ENCODE data around the gene TMEM179.

TMEM179 gene

GRCh38 chr14:104558231-104559027 is 46.1 kb downstream of the TMEM179 start:
- Histone ChIP-seq H3K36me3 (ENCODE audit: control insufficient read depth in 2 of 2, insufficient read depth in 2 of 2, low read length in 2 of 2) (no peaks in the 10 kb centered on the region), H3K27me3 (ENCODE audit: control insufficient read depth in 2 of 2, insufficient read depth in 2 of 2, low read length in 2 of 2) (peaks cover 0 to 2% of the 10 kb centered on the region in 2 donors), H3K27ac (ENCODE audit: low read depth in 2 of 2, low read length in 2 of 2) (no peak overlapping the region), H3K9me3 (ENCODE audit: control insufficient read depth in 2 of 2, low read length in 2 of 2) (no peaks in the 10 kb centered on the region), H3K9ac (ENCODE audit: low read depth in 1 of 2, low read length in 2 of 2) (no peak overlapping the region), H3K4me1 (ENCODE audit: control insufficient read depth in 2 of 2, insufficient read depth in 2 of 2, low read length in 2 of 2) (no peaks in the 10 kb centered on the region), H3K4me3 (ENCODE audit: low read length in 2 of 2) (no peak overlapping the region)

GRCh38 chr14:104557766-104558165 is 46.8 kb downstream of the TMEM179 start:
- no peak overlapping the region for H3K9ac ChIP-seq (ENCODE audit: low read depth in 1 of 2, low read length in 2 of 2)
- no peaks in the 10 kb centered on the region for H3K4me1 ChIP-seq (ENCODE audit: control insufficient read depth in 2 of 2, insufficient read depth in 2 of 2, low read length in 2 of 2)
- H3K9me3 ChIP-seq (ENCODE audit: control insufficient read depth in 2 of 2, low read length in 2 of 2): no peaks in the 10 kb centered on the region
- no peaks in the 10 kb centered on the region for H3K36me3 ChIP-seq (ENCODE audit: control insufficient read depth in 2 of 2, insufficient read depth in 2 of 2, low read length in 2 of 2)
- H3K27me3 ChIP-seq (ENCODE audit: control insufficient read depth in 2 of 2, insufficient read depth in 2 of 2, low read length in 2 of 2): peaks cover 0 to 2% of the 10 kb centered on the region in 2 donors
- no peak overlapping the region for H3K27ac ChIP-seq (ENCODE audit: low read depth in 2 of 2, low read length in 2 of 2)
- H3K4me3 ChIP-seq (ENCODE audit: low read length in 2 of 2): no peak overlapping the region

DNA sequence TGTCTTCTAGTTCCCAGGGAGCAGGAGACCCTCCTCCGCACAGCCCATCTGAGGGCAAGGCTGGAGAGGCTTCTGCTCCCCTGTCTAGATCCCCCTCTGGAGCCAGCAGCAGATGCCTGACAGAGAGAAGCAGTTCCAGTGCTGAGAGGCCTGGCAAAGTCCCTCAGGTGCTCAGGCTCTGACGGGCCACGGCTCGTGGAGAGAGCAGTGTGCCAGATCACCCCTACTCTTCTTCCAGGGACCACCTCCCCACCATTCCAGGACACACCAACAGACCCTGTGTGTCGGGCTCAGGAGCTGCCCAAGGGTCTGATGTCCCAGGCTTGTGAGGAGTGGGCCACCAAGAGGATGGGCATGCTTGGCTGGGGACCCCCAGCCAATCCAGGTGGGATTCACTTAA is 47.5 kb downstream of the TMEM179 start:
- H3K9me3 ChIP-seq (ENCODE audit: control insufficient read depth in 2 of 2, low read length in 2 of 2): no peaks in the 10 kb centered on the region
- H3K36me3 ChIP-seq (ENCODE audit: control insufficient read depth in 2 of 2, insufficient read depth in 2 of 2, low read length in 2 of 2): no peaks in the 10 kb centered on the region
- H3K27ac ChIP-seq (ENCODE audit: low read depth in 2 of 2, low read length in 2 of 2): no peak overlapping the region
- H3K9ac ChIP-seq (ENCODE audit: low read depth in 1 of 2, low read length in 2 of 2): no peak overlapping the region
- H3K27me3 ChIP-seq (ENCODE audit: control insufficient read depth in 2 of 2, insufficient read depth in 2 of 2, low read length in 2 of 2): peaks cover 0 to 2% of the 10 kb centered on the region in 2 donors
- H3K4me3 ChIP-seq (ENCODE audit: low read length in 2 of 2): no peak overlapping the region
- H3K4me1 ChIP-seq (ENCODE audit: control insufficient read depth in 2 of 2, insufficient read depth in 2 of 2, low read length in 2 of 2): no peaks in the 10 kb centered on the region

DNA sequence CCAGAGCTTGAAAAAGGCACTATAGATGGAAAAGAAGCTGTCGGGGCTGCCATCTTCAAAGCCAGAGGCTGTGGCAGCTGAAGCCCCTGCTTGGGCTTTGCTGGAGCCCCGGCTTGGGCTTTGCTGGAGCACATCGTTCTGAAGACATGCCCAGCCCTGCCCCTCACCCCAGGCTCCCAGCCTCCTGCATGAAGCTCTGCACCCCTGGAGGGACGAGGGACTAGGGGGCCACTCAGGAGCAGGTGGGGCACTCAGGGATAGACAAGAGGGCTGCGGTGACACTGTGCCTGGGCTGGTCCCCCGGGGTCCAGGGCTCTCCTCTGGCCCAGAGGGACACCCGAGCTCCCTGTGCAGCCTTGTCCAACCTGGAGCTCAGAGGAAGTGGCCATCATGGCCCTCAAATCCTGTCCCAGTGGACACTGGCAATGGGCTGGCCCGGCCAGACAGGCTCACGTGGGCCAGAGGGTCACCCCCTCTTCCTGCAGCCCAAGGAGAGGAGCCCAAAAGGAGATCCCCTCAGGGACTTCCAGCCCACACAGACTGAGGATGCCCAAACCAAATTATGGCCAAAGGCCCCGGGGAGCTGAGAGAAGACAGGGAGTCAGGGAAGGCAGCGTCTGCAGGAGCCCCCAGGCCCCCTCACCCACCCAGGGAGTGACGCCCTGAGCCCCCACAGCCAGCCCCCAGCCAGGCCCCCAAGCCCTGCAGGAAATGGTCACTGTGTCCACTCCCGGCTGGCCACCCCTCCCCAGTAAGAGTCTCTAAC is 48.1 kb downstream of the TMEM179 start:
- Histone ChIP-seq H3K4me3 (ENCODE audit: low read length in 2 of 2) (no peak overlapping the region), H3K4me1 (ENCODE audit: control insufficient read depth in 2 of 2, insufficient read depth in 2 of 2, low read length in 2 of 2) (no peaks in the 10 kb centered on the region), H3K9me3 (ENCODE audit: control insufficient read depth in 2 of 2, low read length in 2 of 2) (no peaks in the 10 kb centered on the region), H3K36me3 (ENCODE audit: control insufficient read depth in 2 of 2, insufficient read depth in 2 of 2, low read length in 2 of 2) (no peaks in the 10 kb centered on the region), H3K9ac (ENCODE audit: low read depth in 1 of 2, low read length in 2 of 2) (no peak overlapping the region), H3K27ac (ENCODE audit: low read depth in 2 of 2, low read length in 2 of 2) (no peak overlapping the region), H3K27me3 (ENCODE audit: control insufficient read depth in 2 of 2, insufficient read depth in 2 of 2, low read length in 2 of 2) (peaks cover 0 to 2% of the 10 kb centered on the region in 2 donors)

GRCh38 chr14:104555430-104556255 is 48.9 kb downstream of the TMEM179 start:
- Histone ChIP-seq H3K9ac (ENCODE audit: low read depth in 1 of 2, low read length in 2 of 2) (no peak overlapping the region), H3K4me3 (ENCODE audit: low read length in 2 of 2) (no peak overlapping the region), H3K27me3 (ENCODE audit: control insufficient read depth in 2 of 2, insufficient read depth in 2 of 2, low read length in 2 of 2) (peaks cover 0 to 2% of the 10 kb centered on the region in 2 donors), H3K36me3 (ENCODE audit: control insufficient read depth in 2 of 2, insufficient read depth in 2 of 2, low read length in 2 of 2) (no peaks in the 10 kb centered on the region), H3K9me3 (ENCODE audit: control insufficient read depth in 2 of 2, low read length in 2 of 2) (no peaks in the 10 kb centered on the region), H3K27ac (ENCODE audit: low read depth in 2 of 2, low read length in 2 of 2) (no peak overlapping the region), H3K4me1 (ENCODE audit: control insufficient read depth in 2 of 2, insufficient read depth in 2 of 2, low read length in 2 of 2) (no peaks in the 10 kb centered on the region)

DNA sequence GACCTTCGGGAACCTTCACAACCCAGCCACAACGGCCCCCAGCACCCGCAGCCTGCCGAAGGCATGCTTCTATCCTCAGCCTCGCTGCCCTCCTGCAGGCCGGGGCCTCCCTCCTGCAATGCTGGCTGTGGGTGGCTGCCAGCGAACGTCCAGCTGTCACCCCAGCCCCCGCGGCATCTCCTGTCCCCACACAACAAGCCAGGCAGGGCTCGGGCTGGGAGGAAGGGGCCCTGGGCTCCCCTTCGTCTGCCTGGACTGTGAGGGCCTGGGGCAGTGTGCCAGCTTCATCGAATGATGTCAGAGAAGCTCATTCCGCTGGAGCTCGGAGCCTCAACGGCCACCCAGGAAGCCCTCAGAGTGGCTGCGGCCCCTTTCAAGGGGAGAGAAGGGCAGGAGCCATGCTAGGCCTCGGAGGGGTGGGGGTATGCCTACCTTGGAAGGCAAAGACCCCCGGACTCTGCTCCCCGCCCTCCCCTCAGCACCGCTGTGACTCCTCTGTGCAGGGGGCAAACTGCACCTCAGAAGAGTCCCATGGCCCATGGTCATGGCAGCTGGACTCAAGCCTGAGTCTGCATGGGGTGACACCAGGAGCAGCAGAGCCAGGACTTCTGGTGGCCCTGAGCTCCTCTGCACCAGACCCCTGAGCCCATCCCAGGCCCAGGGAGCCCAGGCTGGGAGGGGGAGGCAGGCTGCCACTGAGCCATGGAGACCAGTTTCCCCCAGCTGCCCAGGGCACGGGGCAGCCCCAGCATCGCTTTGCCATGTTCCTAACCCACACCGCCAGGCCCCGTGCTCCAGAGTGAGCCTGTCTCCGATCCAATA is 49.8 kb downstream of the TMEM179 start:
- Histone ChIP-seq H3K27ac (ENCODE audit: low read depth in 2 of 2, low read length in 2 of 2) (no peak overlapping the region), H3K9ac (ENCODE audit: low read depth in 1 of 2, low read length in 2 of 2) (no peak overlapping the region), H3K4me3 (ENCODE audit: low read length in 2 of 2) (no peak overlapping the region), H3K36me3 (ENCODE audit: control insufficient read depth in 2 of 2, insufficient read depth in 2 of 2, low read length in 2 of 2) (no peaks in the 10 kb centered on the region), H3K9me3 (ENCODE audit: control insufficient read depth in 2 of 2, low read length in 2 of 2) (no peaks in the 10 kb centered on the region), H3K27me3 (ENCODE audit: control insufficient read depth in 2 of 2, insufficient read depth in 2 of 2, low read length in 2 of 2) (no peaks in the 10 kb centered on the region), H3K4me1 (ENCODE audit: control insufficient read depth in 2 of 2, insufficient read depth in 2 of 2, low read length in 2 of 2) (no peaks in the 10 kb centered on the region)

GRCh38 chr14:104554088-104554607 is 50.4 kb downstream of the TMEM179 start:
- Histone ChIP-seq H3K9me3 (ENCODE audit: control insufficient read depth in 2 of 2, low read length in 2 of 2) (no peaks in the 10 kb centered on the region), H3K27ac (ENCODE audit: low read depth in 2 of 2, low read length in 2 of 2) (no peak overlapping the region), H3K4me3 (ENCODE audit: low read length in 2 of 2) (no peak overlapping the region), H3K4me1 (ENCODE audit: control insufficient read depth in 2 of 2, insufficient read depth in 2 of 2, low read length in 2 of 2) (no peaks in the 10 kb centered on the region), H3K27me3 (ENCODE audit: control insufficient read depth in 2 of 2, insufficient read depth in 2 of 2, low read length in 2 of 2) (no peaks in the 10 kb centered on the region), H3K36me3 (ENCODE audit: control insufficient read depth in 2 of 2, insufficient read depth in 2 of 2, low read length in 2 of 2) (no peaks in the 10 kb centered on the region), H3K9ac (ENCODE audit: low read depth in 1 of 2, low read length in 2 of 2) (no peak overlapping the region)

DNA sequence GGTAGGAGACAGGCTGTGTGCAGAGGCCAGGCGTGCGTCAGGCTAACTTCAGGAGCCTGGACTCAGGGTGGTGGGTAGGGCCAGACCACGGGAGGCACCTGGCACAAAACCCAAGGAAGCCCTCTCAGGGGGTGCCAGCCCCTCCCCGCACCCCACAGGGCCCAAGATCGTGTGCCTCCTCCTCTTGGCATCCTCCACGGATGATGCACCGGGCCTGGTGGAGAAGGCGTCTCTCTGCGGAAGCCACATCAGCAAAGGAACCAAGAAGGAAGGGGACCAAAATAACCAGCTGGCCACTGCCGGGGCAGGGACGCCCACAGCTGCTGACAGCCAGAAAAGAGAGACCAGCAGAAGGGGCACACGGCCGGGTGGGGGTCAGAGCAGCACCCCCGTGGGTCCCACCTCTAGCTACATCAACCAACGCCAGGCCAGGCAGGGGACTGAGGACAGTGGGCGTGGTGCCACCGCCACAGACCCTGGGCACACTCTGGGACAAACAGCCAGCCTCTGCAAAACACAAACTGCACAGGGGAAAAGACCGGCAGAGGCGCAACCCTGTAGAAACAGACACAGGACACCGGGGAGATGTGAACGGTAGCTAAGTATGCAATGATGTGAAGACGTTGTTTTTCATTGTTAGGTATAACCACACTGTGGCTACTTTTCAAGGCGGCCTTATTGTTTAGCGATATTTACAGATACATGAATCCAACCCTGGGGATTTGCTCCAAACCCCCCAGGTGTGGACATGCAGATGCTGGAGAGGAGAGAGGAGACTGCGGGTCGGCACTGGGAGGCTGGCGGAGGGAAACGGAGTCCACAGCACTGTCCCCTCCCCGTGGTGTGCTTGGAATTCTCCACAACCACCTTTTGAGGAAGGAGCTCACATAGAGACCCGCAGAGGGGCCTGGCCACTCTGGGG is 51.1 kb downstream of the TMEM179 start:
- no peaks in the 10 kb centered on the region for H3K9me3 ChIP-seq (ENCODE audit: control insufficient read depth in 2 of 2, low read length in 2 of 2)
- no peaks in the 10 kb centered on the region for H3K4me1 ChIP-seq (ENCODE audit: control insufficient read depth in 2 of 2, insufficient read depth in 2 of 2, low read length in 2 of 2)
- no peaks in the 10 kb centered on the region for H3K27me3 ChIP-seq (ENCODE audit: control insufficient read depth in 2 of 2, insufficient read depth in 2 of 2, low read length in 2 of 2)
- H3K36me3 ChIP-seq (ENCODE audit: control insufficient read depth in 2 of 2, insufficient read depth in 2 of 2, low read length in 2 of 2): no peaks in the 10 kb centered on the region
- no peak overlapping the region for H3K9ac ChIP-seq (ENCODE audit: low read depth in 1 of 2, low read length in 2 of 2)
- H3K27ac ChIP-seq (ENCODE audit: low read depth in 2 of 2, low read length in 2 of 2): no peak overlapping the region
- H3K4me3 ChIP-seq (ENCODE audit: low read length in 2 of 2): no peak overlapping the region

DNA sequence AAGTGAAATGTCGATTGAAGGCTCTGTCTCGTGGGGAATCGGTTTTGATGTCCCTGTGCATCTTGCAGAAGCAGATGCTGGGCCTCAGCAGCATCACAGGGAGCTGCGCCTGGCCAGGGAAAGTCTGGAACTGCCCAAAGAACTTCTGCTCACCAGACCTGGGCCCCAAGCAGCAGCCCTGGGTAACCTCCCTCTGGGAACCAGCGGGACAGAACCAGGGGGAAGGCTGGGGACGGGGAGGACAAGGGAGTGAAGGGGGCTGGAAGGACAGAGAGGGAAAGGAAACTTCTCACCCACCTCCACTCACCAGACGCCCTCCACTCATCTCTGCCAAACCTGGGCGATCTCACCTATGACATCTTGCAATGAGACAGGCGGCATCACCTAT is 51.8 kb downstream of the TMEM179 start:
- H3K36me3 ChIP-seq (ENCODE audit: control insufficient read depth in 2 of 2, insufficient read depth in 2 of 2, low read length in 2 of 2): no peaks in the 10 kb centered on the region
- H3K27me3 ChIP-seq (ENCODE audit: control insufficient read depth in 2 of 2, insufficient read depth in 2 of 2, low read length in 2 of 2): no peaks in the 10 kb centered on the region
- no peaks in the 10 kb centered on the region for H3K4me1 ChIP-seq (ENCODE audit: control insufficient read depth in 2 of 2, insufficient read depth in 2 of 2, low read length in 2 of 2)
- H3K9me3 ChIP-seq (ENCODE audit: control insufficient read depth in 2 of 2, low read length in 2 of 2): no peaks in the 10 kb centered on the region
- no peak overlapping the region for H3K4me3 ChIP-seq (ENCODE audit: low read length in 2 of 2)
- no peak overlapping the region for H3K27ac ChIP-seq (ENCODE audit: low read depth in 2 of 2, low read length in 2 of 2)
- H3K9ac ChIP-seq (ENCODE audit: low read depth in 1 of 2, low read length in 2 of 2): no peak overlapping the region

Data from mucosa of rectum (tissue), 2 donors.